NCI-H2171 treated with DMSO at 0.1 percent for 48 hours (cell line): ENCODE measurements around the gene DNAJC17.

Experiments used
- DNase-seq: peaks from one replicate; lab custom pipeline; 2025; lab: John Stamatoyannopoulos, UW

DNAJC17 gene

DNA sequence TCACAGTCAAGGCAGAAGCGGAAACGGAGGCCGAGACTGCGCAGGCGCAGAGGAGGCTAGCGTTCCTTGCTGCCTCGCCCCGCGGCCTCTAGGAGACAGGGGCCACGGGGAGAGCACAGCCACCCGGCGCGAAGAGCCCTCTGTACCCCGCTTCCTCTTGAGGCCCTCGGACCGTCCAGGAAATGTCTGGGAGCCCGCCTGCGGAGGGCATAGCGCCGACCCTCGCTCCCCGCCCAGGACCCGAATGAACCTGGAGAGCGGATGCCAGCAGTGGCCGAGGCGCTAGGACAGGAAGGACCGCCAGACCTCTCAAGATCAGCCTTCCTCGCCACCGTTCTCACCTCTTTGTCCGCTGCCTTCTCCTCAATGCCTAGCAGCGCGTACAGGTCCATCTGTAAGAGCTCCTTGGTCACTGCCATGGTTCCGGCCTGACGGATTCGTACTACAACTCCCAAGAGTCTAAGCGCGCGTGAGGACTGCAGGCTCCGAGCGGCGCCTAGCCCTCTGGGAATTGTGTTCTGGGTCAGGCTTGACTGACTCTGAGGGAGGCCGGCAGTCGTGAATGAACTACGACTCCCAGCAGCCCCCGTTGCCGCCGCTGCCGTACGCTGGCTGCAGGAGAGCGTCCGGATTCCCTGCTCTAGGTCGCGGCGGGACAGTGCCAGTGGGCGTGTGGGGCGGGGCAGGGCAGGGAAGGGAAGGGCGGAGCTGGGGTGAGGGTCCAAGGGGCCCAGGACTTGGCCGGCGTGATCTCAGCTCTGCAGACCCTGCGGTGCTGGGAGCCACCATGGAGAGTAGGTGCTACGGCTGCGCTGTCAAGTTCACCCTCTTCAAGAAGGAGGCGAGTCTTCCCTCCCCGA lies at the start of gene DNAJC17, which contains the start of gene ZFYVE19:
TSS of gene DNAJC17 (minus strand) at position 446 of the 860 bp plus-strand sequence. CDS start at position 419, 27 bp downstream.
TSS of gene ZFYVE19 (plus strand) at position 62 of the 860 bp plus-strand sequence. CDS start at position 563, 501 bp downstream.
- peak; percentile 99 for DNase-seq

GRCh38 chr15:40856746-40857145 lies 49.5 kb upstream of the DNAJC17 start:
- DNase-seq, result no peak

DNA sequence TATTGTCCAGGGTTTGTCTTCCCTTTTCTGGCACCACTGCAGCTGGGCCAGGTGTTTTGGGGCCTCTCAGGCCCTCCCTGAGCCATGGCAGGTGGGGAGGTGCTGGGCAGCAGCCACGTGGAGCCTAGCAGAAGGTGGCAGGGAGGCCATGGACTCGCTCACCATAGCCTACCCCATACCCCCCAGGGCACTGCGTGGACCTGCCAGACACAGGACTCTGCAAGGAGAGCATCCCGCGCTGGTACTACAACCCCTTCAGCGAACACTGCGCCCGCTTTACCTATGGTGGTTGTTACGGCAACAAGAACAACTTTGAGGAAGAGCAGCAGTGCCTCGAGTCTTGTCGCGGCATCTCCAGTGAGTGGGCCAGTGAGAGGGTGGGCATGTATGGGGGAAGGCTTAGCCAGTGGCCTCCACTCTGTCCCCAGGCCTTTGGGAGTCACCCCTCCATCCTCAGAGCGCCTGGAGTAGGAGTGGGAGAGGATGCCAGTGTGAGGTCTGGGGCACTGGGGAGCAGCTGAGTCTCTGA lies 48.5 kb upstream of the DNAJC17 start:
- no peak for DNase-seq

GRCh38 chr15:40854161-40854560 lies 46.9 kb upstream of the DNAJC17 start:
- DNase-seq, result no peak

DNA sequence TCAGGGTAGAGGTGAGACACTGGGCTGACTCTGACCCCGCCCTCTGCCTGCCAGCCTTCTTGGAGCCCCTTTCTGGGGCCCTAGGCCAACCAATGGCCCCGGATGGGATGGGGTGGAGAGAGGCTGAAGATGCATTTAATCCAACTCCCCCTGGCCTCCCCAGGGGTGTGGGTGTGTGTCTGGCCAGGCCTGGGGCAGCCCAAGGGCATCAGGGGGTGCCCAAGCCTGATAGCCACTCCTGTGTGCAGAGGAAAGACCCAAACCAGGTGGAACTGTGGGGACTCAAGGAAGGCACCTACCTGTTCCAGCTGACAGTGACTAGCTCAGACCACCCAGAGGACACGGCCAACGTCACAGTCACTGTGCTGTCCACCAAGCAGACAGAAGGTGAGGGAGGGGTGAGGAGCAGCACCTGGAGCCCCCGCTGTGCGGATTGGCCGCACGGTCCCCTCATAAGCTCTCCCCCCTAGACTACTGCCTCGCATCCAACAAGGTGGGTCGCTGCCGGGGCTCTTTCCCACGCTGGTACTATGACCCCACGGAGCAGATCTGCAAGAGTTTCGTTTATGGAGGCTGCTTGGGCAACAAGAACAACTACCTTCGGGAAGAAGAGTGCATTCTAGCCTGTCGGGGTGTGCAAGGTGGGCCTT lies 46.1 kb upstream of the DNAJC17 start:
- no peak for DNase-seq

- no peak for DNase-seq
These were observed 45.3 kb upstream of the DNAJC17 start for GRCh38 chr15:40852529-40852928.

- DNase-seq, result no peak
These were observed 43.4 kb upstream of the DNAJC17 start for GRCh38 chr15:40850576-40851112.

GRCh38 chr15:40847223-40847961 lies 40.1 kb upstream of the DNAJC17 start:
- no peak for DNase-seq

GRCh38 chr15:40846841-40847222 lies 39.6 kb upstream of the DNAJC17 start:
- DNase-seq, result no peak

DNA sequence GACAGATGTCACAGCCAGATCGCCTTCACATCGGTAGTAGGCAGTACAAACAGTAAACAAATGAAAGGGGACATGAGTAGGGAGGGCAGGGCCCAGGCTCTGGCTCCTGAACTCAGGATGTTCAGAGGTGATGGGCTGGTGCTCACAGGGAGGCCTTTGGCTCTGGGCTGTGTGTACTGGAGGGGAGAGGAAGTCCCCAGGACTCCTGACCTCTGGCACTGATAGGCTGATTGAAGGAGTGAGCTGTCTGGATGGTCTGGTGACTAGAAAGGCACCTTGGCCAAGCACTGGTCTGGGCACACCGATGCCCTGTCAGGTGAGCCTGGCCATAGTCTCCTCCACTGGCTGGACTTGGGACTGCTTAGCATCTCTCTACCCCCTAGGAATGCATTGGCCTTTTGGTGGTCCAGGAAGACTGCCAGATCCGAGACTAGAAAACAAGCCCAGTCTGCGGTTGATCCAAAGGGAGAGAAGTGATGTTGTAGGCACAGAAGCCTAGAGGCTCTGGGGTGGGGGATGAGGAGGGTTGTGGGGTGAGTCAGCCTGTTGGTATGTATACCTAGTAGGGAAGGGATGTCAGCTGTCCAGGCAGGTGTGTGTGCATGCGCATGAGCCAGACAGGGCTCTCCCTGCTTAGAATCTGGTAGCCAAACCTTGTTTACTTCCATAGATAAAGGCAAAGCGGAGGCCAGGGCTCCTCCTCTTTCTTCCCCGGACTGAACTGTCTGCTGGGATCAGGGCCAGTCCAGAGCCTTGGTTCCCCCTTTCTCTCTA lies 38.4 kb upstream of the DNAJC17 start:
- peak; percentile 19 for DNase-seq

DNA sequence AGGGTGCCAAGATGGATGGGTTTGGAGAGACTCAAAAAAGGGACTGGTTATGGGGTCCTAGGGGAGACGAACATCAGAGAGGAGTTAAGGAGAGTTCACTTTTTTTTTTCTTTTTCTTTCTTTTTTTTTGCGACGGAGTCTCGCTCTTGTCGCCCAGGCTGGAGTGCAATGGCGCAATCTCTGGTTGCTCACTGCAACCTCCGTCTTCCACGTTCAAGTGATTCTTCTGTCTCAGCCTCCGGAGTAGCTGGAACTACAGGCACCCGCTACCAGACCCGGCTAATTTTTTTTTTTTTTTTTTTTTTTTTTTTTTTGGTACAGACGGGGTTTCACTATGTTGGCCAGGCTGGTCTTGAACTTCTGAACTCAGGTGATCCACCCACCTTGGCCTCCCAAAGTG lies 37.8 kb upstream of the DNAJC17 start:
- DNase-seq, result no peak

GRCh38 chr15:40844696-40845030 lies 37.4 kb upstream of the DNAJC17 start:
- peak; percentile 32 for DNase-seq

DNA sequence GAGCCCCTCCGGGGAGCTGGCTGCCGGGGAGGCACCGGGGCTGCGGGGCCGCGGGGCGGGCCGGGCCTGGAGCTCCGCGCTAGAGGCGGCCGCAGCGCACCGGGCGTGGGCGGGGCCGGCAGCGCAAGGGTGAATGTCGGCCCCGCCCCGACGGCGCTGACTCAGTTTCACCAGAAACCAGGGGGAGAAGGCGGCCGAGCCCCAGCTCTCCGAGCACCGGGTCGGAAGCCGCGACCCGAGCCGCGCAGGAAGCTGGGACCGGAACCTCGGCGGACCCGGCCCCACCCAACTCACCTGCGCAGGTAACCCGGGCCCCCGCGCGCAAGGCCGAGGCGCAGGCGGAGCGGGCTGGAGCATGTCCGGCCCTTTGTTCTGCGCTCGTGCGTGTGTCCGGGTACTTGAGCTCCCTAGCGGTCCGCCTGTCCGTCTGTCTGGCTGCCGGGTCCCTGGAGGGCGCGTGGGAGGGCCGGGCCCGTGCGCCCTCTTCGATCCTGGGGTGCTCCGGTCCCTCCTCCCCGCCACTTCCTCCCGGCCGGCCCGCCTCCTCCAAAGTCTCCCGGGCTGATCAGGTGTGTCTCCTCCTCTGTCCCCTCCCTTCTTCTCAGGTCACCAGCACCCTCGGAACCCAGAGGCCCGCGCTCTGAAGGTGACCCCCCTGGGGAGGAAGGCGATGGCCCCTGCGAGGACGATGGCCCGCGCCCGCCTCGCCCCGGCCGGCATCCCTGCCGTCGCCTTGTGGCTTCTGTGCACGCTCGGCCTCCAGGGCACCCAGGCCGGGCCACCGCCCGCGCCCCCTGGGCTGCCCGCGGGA lies 36.8 kb upstream of the DNAJC17 start, which contains the start of gene SPINT1:
TSS of gene SPINT1 (plus strand) at position 164 of the 811 bp plus-strand sequence. CDS start at position 671, 507 bp downstream.
- peak; percentile 43 for DNase-seq

- no peak for DNase-seq
These were observed 36.1 kb upstream of the DNAJC17 start for GRCh38 chr15:40843261-40843884.

DNA sequence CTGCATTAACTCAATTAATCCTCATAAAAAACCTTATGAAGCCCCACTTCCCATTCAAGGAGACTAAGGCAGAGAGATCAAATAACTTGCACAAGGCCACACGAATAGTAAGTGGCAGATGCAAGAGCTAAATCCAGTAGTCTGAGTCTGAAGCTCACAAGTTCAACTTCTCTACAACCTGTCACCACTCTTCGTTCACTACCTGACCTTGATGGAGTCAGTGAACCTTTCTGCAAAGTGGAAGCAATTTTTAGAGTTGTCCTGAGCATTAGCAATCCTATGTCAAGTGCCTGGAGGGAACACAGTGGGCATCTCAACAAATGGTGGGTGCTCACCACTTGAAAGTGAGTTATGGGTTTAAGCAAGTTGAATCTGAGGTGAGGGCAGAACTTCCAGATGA lies 34.5 kb upstream of the DNAJC17 start:
- no peak for DNase-seq

- DNase-seq, result no peak
These were observed 31.5 kb upstream of the DNAJC17 start for GRCh38 chr15:40838756-40839155.

- DNase-seq, result no peak
These were observed 28.7 kb upstream of the DNAJC17 start for GRCh38 chr15:40836020-40836419.

- DNase-seq, result no peak
These were observed 25.6 kb upstream of the DNAJC17 start for GRCh38 chr15:40832903-40833302.

DNA sequence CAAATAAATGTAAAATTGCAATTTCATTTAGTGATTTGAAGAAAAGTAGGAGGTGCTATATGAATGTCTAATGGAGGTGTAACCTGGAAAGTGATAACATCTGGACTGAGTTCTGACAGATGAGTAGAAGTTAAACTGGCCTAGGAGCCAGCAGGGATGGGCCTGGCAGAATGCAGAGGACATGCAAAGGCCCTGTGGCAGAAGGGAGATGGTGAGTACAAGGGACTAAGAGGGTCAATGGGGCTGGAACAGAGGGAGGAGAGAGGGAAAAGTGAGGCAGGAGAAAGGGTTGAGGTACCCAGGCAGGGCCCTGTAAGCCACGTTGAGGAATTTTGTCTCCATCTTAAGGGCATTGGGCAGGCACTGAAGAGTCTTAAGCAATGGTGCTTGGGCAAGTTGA lies 24.6 kb upstream of the DNAJC17 start:
- DNase-seq, result no peak

DNA sequence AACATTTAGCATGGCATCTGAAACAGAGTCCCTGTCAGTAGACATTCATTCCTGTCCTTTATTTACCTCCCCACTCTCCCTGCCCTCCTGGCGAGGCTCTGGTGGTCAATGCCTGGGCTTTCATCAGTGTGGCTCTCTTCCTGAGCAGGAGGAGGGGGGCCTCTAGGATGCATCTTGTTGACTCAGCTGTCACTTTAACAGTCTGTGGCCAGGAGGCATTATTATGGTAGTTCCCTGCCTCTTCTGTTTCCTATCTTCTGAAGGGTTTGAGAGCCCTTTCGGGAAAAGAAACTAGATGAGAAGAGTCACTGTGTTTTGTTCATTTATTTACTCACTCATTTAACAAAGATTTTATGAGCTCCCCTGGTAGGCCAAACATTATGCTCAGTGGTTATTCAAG lies 23.6 kb upstream of the DNAJC17 start:
- no peak for DNase-seq
